ENCODE results near the gene SPOCK1.

The SPOCK1 gene

GRCh38 chr5:137291031-137291430 is 208.1 kb downstream of the SPOCK1 start:
- Histone ChIP-seq H3K4me1 (ENCODE audit: control insufficient read depth, insufficient read depth, low read depth, low read length) (no peaks in the 10 kb centered on the region), H3K36me3 (ENCODE audit: control insufficient read depth in 1 of 2, insufficient read depth in 2 of 2, low read depth in 1 of 2, low read length in 2 of 2) (no peaks in the 10 kb centered on the region), H2AFZ (ENCODE audit: low read depth, low read length) (no peak overlapping the region), H2BK5ac (ENCODE audit: low read depth, low read length, poor library complexity, severe bottlenecking) (no peak overlapping the region), H3K9ac (ENCODE audit: low read length) (no peak overlapping the region), H4K8ac (ENCODE audit: low read length) (no peak overlapping the region), H2AK5ac (ENCODE audit: low read length, severe bottlenecking) (no peak overlapping the region), H3K79me1 (replicated peaks; ENCODE audit: low read length, poor library complexity, severe bottlenecking) (no peaks in the 10 kb centered on the region), H3K4me3 (ENCODE audit: insufficient read depth in 1 of 2, low read depth in 1 of 2, low read length in 2 of 2) (no peak overlapping the region), H3K27me3 (ENCODE audit: control insufficient read depth in 1 of 2, insufficient read depth in 1 of 2, low read length in 2 of 2) (peaks cover 0 to 5% of the 10 kb centered on the region in 2 experiments), H2BK120ac (ENCODE audit: low read depth, low read length) (no peak overlapping the region), H3K14ac (ENCODE audit: low read length in 2 of 2) (no peak overlapping the region), H4K91ac (ENCODE audit: low read length) (no peak overlapping the region), H2BK12ac (ENCODE audit: low read length in 2 of 2) (no peak overlapping the region), H3K9me3 (ENCODE audit: control insufficient read depth, low read length) (no peaks in the 10 kb centered on the region), H3K4me2 (ENCODE audit: low read length, poor library complexity, severe bottlenecking) (no peak overlapping the region), H3K23ac (ENCODE audit: low read length in 2 of 2) (no peak overlapping the region), H2BK15ac (ENCODE audit: low read depth, poor library complexity, severe bottlenecking) (no peak overlapping the region), H3K18ac (ENCODE audit: low read depth in 1 of 2, low read length in 2 of 2) (no peak overlapping the region), H3K4ac (ENCODE audit: low read depth in 1 of 2, low read length in 2 of 2) (no peak overlapping the region), H3K27ac (ENCODE audit: low read length, poor library complexity, severe bottlenecking) (no peak overlapping the region)
- no peak for DNase-seq
- 53% methylated on average over 1 of the region's 1 CpG for WGBS

GRCh38 chr5:137290373-137290772 is 208.8 kb downstream of the SPOCK1 start:
- Histone ChIP-seq H3K9ac (ENCODE audit: low read length) (no peak overlapping the region), H3K4me3 (ENCODE audit: insufficient read depth in 1 of 2, low read depth in 1 of 2, low read length in 2 of 2) (no peak overlapping the region), H2BK120ac (ENCODE audit: low read depth, low read length) (no peak overlapping the region), H3K27me3 (ENCODE audit: control insufficient read depth in 1 of 2, insufficient read depth in 1 of 2, low read length in 2 of 2) (peaks cover 0 to 5% of the 10 kb centered on the region in 2 experiments), H4K8ac (ENCODE audit: low read length) (no peak overlapping the region), H3K9me3 (ENCODE audit: control insufficient read depth, low read length) (no peaks in the 10 kb centered on the region), H2AFZ (ENCODE audit: low read depth, low read length) (no peak overlapping the region), H3K36me3 (ENCODE audit: control insufficient read depth in 1 of 2, insufficient read depth in 2 of 2, low read depth in 1 of 2, low read length in 2 of 2) (no peaks in the 10 kb centered on the region), H3K79me1 (replicated peaks; ENCODE audit: low read length, poor library complexity, severe bottlenecking) (no peaks in the 10 kb centered on the region), H3K23ac (ENCODE audit: low read length in 2 of 2) (no peak overlapping the region), H3K18ac (ENCODE audit: low read depth in 1 of 2, low read length in 2 of 2) (no peak overlapping the region), H3K4me1 (ENCODE audit: control insufficient read depth, insufficient read depth, low read depth, low read length) (no peaks in the 10 kb centered on the region), H4K91ac (ENCODE audit: low read length) (no peak overlapping the region), H2BK12ac (ENCODE audit: low read length in 2 of 2) (no peak overlapping the region), H2BK5ac (ENCODE audit: low read depth, low read length, poor library complexity, severe bottlenecking) (no peak overlapping the region), H2BK15ac (ENCODE audit: low read depth, poor library complexity, severe bottlenecking) (no peak overlapping the region), H3K4me2 (ENCODE audit: low read length, poor library complexity, severe bottlenecking) (no peak overlapping the region), H3K14ac (ENCODE audit: low read length in 2 of 2) (no peak overlapping the region), H3K4ac (ENCODE audit: low read depth in 1 of 2, low read length in 2 of 2) (no peak overlapping the region), H2AK5ac (ENCODE audit: low read length, severe bottlenecking) (no peak overlapping the region), H3K27ac (ENCODE audit: low read length, poor library complexity, severe bottlenecking) (no peak overlapping the region)
- no peak for DNase-seq
- 92% methylated on average over 3 of the region's 3 CpGs for WGBS

- Histone ChIP-seq H3K27me3 (ENCODE audit: control insufficient read depth in 1 of 2, insufficient read depth in 1 of 2, low read length in 2 of 2) (peaks cover 0 to 5% of the 10 kb centered on the region in 2 experiments), H2BK120ac (ENCODE audit: low read depth, low read length) (no peak overlapping the region), H3K4me1 (ENCODE audit: control insufficient read depth, insufficient read depth, low read depth, low read length) (no peaks in the 10 kb centered on the region), H3K79me1 (replicated peaks; ENCODE audit: low read length, poor library complexity, severe bottlenecking) (no peaks in the 10 kb centered on the region), H4K8ac (ENCODE audit: low read length) (no peak overlapping the region), H3K14ac (ENCODE audit: low read length in 2 of 2) (no peak overlapping the region), H3K18ac (ENCODE audit: low read depth in 1 of 2, low read length in 2 of 2) (no peak overlapping the region), H3K23ac (ENCODE audit: low read length in 2 of 2) (no peak overlapping the region), H3K4ac (ENCODE audit: low read depth in 1 of 2, low read length in 2 of 2) (no peak overlapping the region), H2AK5ac (ENCODE audit: low read length, severe bottlenecking) (no peak overlapping the region), H3K4me3 (ENCODE audit: insufficient read depth in 1 of 2, low read depth in 1 of 2, low read length in 2 of 2) (no peak overlapping the region), H2AFZ (ENCODE audit: low read depth, low read length) (no peak overlapping the region), H3K4me2 (ENCODE audit: low read length, poor library complexity, severe bottlenecking) (no peak overlapping the region), H3K27ac (ENCODE audit: low read length, poor library complexity, severe bottlenecking) (no peak overlapping the region), H2BK5ac (ENCODE audit: low read depth, low read length, poor library complexity, severe bottlenecking) (no peak overlapping the region), H2BK15ac (ENCODE audit: low read depth, poor library complexity, severe bottlenecking) (no peak overlapping the region), H3K9me3 (ENCODE audit: control insufficient read depth, low read length) (no peaks in the 10 kb centered on the region), H4K91ac (ENCODE audit: low read length) (no peak overlapping the region), H3K9ac (ENCODE audit: low read length) (no peak overlapping the region), H3K36me3 (ENCODE audit: control insufficient read depth in 1 of 2, insufficient read depth in 2 of 2, low read depth in 1 of 2, low read length in 2 of 2) (no peaks in the 10 kb centered on the region), H2BK12ac (ENCODE audit: low read length in 2 of 2) (no peak overlapping the region)
- 77% methylated on average over 1 of the region's 1 CpG for WGBS
- no peak for DNase-seq
Measured at GRCh38 chr5:137289856-137290255, 209.3 kb downstream of the SPOCK1 start.

GRCh38 chr5:137287569-137287968 is 211.6 kb downstream of the SPOCK1 start:
- no peak for DNase-seq
- WGBS = no CpG with 5 or more reads among the region's 2 CpGs
- Histone ChIP-seq H3K9me3 (ENCODE audit: control insufficient read depth, low read length) (no peaks in the 10 kb centered on the region), H2BK5ac (ENCODE audit: low read depth, low read length, poor library complexity, severe bottlenecking) (no peak overlapping the region), H3K27me3 (ENCODE audit: control insufficient read depth in 1 of 2, insufficient read depth in 1 of 2, low read length in 2 of 2) (peaks cover 0 to 5% of the 10 kb centered on the region in 2 experiments), H2BK15ac (ENCODE audit: low read depth, poor library complexity, severe bottlenecking) (no peak overlapping the region), H4K91ac (ENCODE audit: low read length) (no peak overlapping the region), H3K9ac (ENCODE audit: low read length) (no peak overlapping the region), H3K36me3 (ENCODE audit: control insufficient read depth in 1 of 2, insufficient read depth in 2 of 2, low read depth in 1 of 2, low read length in 2 of 2) (no peaks in the 10 kb centered on the region), H2BK12ac (ENCODE audit: low read length in 2 of 2) (no peak overlapping the region), H3K23ac (ENCODE audit: low read length in 2 of 2) (no peak overlapping the region), H3K27ac (ENCODE audit: low read length, poor library complexity, severe bottlenecking) (no peak overlapping the region), H4K8ac (ENCODE audit: low read length) (no peak overlapping the region), H3K4ac (ENCODE audit: low read depth in 1 of 2, low read length in 2 of 2) (no peak overlapping the region), H3K4me2 (ENCODE audit: low read length, poor library complexity, severe bottlenecking) (no peak overlapping the region), H3K4me1 (ENCODE audit: control insufficient read depth, insufficient read depth, low read depth, low read length) (no peaks in the 10 kb centered on the region), H2BK120ac (ENCODE audit: low read depth, low read length) (no peak overlapping the region), H3K4me3 (ENCODE audit: insufficient read depth in 1 of 2, low read depth in 1 of 2, low read length in 2 of 2) (no peak overlapping the region), H3K14ac (ENCODE audit: low read length in 2 of 2) (no peak overlapping the region), H3K18ac (ENCODE audit: low read depth in 1 of 2, low read length in 2 of 2) (no peak overlapping the region), H2AK5ac (ENCODE audit: low read length, severe bottlenecking) (no peak overlapping the region), H3K79me1 (replicated peaks; ENCODE audit: low read length, poor library complexity, severe bottlenecking) (no peaks in the 10 kb centered on the region), H2AFZ (ENCODE audit: low read depth, low read length) (no peak overlapping the region)
